ENCODE measurements around the gene IL33. TPM values are rescaled to one million over a fixed set of nuclear protein-coding genes. Genes with fewer than 3 reads are reported as not detected.

IL33 gene, protein sequence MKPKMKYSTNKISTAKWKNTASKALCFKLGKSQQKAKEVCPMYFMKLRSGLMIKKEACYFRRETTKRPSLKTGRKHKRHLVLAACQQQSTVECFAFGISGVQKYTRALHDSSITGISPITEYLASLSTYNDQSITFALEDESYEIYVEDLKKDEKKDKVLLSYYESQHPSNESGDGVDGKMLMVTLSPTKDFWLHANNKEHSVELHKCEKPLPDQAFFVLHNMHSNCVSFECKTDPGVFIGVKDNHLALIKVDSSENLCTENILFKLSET
- 67.2 and 175 TPM in 2 replicates for total RNA-seq

DNA sequence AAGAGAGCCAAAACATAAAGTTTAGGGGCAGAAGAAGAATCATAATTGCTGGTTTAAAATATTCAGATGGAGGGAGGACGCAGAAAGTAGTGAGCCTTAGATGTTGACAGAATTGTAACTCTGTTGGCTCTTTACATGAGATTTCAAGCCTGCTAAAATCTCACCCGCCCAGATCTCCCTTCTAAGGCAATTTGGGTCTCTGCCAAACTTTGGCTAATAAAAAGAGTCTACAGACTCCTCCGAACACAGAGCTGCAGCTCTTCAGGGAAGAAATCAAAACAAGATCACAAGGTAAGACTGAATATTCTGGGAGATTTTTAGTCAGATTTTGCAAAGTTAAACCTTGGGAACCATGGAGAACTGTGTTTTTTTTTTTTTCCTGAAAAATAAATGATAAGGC is at the start of gene IL33:
TSS of gene IL33 (plus strand) at position 246 of the 400 bp plus-strand sequence. CDS start 25,888 bp downstream, outside the sequence.

Other genes with a start within 250 kb of the IL33 start
- gene RANBP6, start 200.2 kb upstream of the IL33 start, total RNA-seq, result 14.7 and 60.1 TPM in 2 replicates
- gene TPD52L3, start 112.6 kb downstream of the IL33 start, total RNA-seq, result not detected in 2 replicates
- gene UHRF2, start 197.4 kb downstream of the IL33 start, total RNA-seq, result 36.1 and 115 TPM in 2 replicates